Left ventricle myocardium inferior (tissue), 1 donor: ENCODE data around the gene CEP85L. TPM values are rescaled to one million over a fixed set of nuclear protein-coding genes. Genes with fewer than 3 reads are reported as not detected.

ENCODE experiments used
- DNase-seq: peaks from one replicate; pipeline ENCODE4 v3.0.0-alpha.2; 2020
- H3K27ac ChIP-seq: fragments of 200-600 bp; replicated peaks from 2 replicates; pipeline ENCODE4 v1.8.0; 2021
- H3K27me3 ChIP-seq: fragments of 200-600 bp; 2 replicates; pipeline ENCODE4 v1.8.0; 2021; ENCODE audit warnings: low read depth
- H3K36me3 ChIP-seq: fragments of 200-600 bp; 2 replicates; pipeline ENCODE4 v1.8.0; 2021
- H3K4me1 ChIP-seq: fragments of 200-600 bp; 2 replicates; pipeline ENCODE4 v1.8.0; 2021
- H3K4me3 ChIP-seq: fragments of 200-600 bp; 2 replicates; pipeline ENCODE4 v1.8.0; 2021; ENCODE audit warnings: mild to moderate bottlenecking, moderate library complexity
- H3K9me3 ChIP-seq: fragments of 200-600 bp; replicated peaks from 2 replicates; pipeline ENCODE4 v1.8.0; 2021
- CTCF ChIP-seq: fragments of 200-600 bp; IDR thresholded peaks from 2 replicates; pipeline ENCODE4 v1.8.0; 2021; ENCODE audit warnings: antibody characterized with exemption, mild to moderate bottlenecking, borderline replicate concordance
- intact Hi-C: fragments of 100-400 bp; cut with micrococcal nuclease; formaldehyde crosslinking; loops from one replicate; pipeline ENCODE4 v1.11.0; 2022
- long read RNA-seq: library from polyadenylated mRNA; unstranded; transcript quantifications from one replicate; pipeline ENCODE4 v2.0.0, GENCODE V29; 2021
- total RNA-seq: library from RNA; stranded (reverse); fragmentation: NEBNext Ultra II Directional; extraction: Animal tissue kit (Norgen Biotek cat#: 25700); gene quantifications from one replicate; pipeline ENCODE4 v1.2.1, GENCODE V29; 2021
- donor health status: DM: no; HTN: yes; CAD: no; lungs with severe emphysema.

Gene CEP85L
- total RNA-seq, result 11.5 TPM
- long read RNA-seq, full-length matches to known transcripts, result 1 of 12 reads
- long read RNA-seq, partial matches to known transcripts, result 5 of 12 reads
- long read RNA-seq, other reads (novel, unspliced or antisense), result 6 of 12 reads

GRCh38 chr6:118651282-118652050 lies at the start of gene CEP85L:
CEP85L (minus strand) TSS chr6:118651591; CDS start chr6:118651269, 322 bp downstream.
- intact Hi-C loops, result no loop called here
- DNase-seq, result peak; percentile 93
- Histone ChIP-seq H3K4me1 (peaks cover 38% of the 10 kb centered on the region), H3K36me3 (no peaks in the 10 kb centered on the region), H3K27ac (peak within 1 kb of the TSS; percentile 98), H3K4me3 (peak within 1 kb of the TSS; percentile 84), H3K27me3 (no peaks in the 10 kb centered on the region), H3K9me3 (no peaks in the 10 kb centered on the region)
- no peak for TF ChIP-seq CTCF

DNA sequence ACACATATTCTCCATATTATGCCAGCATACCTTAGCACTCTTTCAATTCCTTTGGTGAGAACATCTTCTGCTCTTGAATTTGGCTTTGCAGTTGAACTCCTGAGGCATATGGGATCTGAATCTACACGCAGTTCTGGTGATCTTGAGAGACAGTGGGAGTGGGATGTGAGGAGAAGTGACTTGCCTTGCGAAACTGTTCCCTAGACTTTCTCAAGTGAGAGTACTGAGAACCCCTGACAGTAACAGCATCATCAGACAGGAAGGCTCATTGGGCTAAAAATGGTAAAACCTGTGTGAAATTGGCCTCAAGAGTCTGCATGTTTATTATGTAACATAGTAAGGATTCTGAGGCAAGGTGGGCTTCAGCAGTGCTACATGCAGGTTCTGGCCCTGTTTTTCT lies 49.1 kb upstream of the CEP85L start:
- Histone ChIP-seq H3K27ac (no peak overlapping the region), H3K36me3 (no peaks in the 10 kb centered on the region), H3K4me1 (peaks cover 6% of the 10 kb centered on the region), H3K4me3 (no peak overlapping the region), H3K9me3 (no peaks in the 10 kb centered on the region), H3K27me3 (no peaks in the 10 kb centered on the region)
- DNase-seq, result no peak
- intact Hi-C loops, result no loop called here
- TF ChIP-seq CTCF, result no peak

GRCh38 chr6:118697554-118697953 lies 46.2 kb upstream of the CEP85L start:
- Histone ChIP-seq H3K27ac (no peak overlapping the region), H3K36me3 (no peaks in the 10 kb centered on the region), H3K27me3 (no peaks in the 10 kb centered on the region), H3K9me3 (peaks cover 13% of the 10 kb centered on the region), H3K4me3 (no peak overlapping the region), H3K4me1 (no peaks in the 10 kb centered on the region)
- intact Hi-C loops, result no loop called here
- TF ChIP-seq CTCF, result no peak
- no peak for DNase-seq

GRCh38 chr6:118696271-118696670 lies 44.9 kb upstream of the CEP85L start:
- no peak for TF ChIP-seq CTCF
- no peaks in the 10 kb centered on the region for H3K27me3 ChIP-seq
- peaks cover 13% of the 10 kb centered on the region for H3K9me3 ChIP-seq
- intact Hi-C loops, result no loop called here
- no peaks in the 10 kb centered on the region for H3K36me3 ChIP-seq
- H3K4me1 ChIP-seq, result no peaks in the 10 kb centered on the region
- no peak for DNase-seq
- no peak overlapping the region for H3K4me3 ChIP-seq
- H3K27ac ChIP-seq, result no peak overlapping the region

DNA sequence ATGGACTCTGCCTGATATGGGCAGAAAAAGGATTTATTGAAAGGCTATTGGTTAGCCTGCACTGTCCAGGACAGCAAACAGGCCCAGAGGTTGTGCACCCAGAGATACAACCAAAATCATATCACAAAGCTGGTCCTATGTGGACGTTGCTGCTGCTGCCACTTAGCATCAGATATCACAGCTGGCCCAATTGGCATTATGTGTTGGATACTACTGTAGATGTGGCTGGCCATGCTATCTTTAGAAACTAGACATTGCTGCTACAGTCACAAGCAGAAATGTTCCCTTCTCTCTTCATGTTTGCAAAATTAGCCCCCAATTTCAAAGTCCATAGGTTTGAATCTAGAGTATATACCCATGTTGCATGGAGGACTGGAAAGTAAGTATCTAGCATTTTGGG lies 42.2 kb upstream of the CEP85L start:
- H3K4me1 ChIP-seq, result no peaks in the 10 kb centered on the region
- intact Hi-C loops, result no loop called here
- no peak for TF ChIP-seq CTCF
- DNase-seq, result no peak
- no peak overlapping the region for H3K27ac ChIP-seq
- no peak overlapping the region for H3K4me3 ChIP-seq
- peaks cover 13% of the 10 kb centered on the region for H3K9me3 ChIP-seq
- H3K36me3 ChIP-seq, result no peaks in the 10 kb centered on the region
- no peaks in the 10 kb centered on the region for H3K27me3 ChIP-seq
